Measurements from ENCODE around the gene SIT1. TPM values are rescaled to one million over a fixed set of nuclear protein-coding genes. Genes with fewer than 3 reads are reported as not detected.

SIT1 gene
- total RNA-seq, 2 donors from 2014 or later = 0.24 to 0.56 TPM

Small RNA genes lying within 50 kb of the gene (microRNA-seq; reads per million reads assigned to microRNA genes)
- 1.0 to 2.9 reads per million in 2 donors for gene MIR4667 (ENCODE audit: borderline microRNAs expressed in 2 of 2)

Other genes starting within 250 kb of the SIT1 start
- gene RUSC2, start 160.8 kb downstream of the SIT1 start, total RNA-seq = 10 to 100 TPM; 53.5 to 64.2 TPM
- 10 to 100 TPM; 50.8 to 61.1 TPM for gene TESK1, start 45.7 kb downstream of the SIT1 start, total RNA-seq
- 1 to 10 TPM; 2.8 to 4.2 TPM for gene CD72, start 32.5 kb downstream of the SIT1 start, total RNA-seq
- gene RMRP, start 7.1 kb upstream of the SIT1 start, total RNA-seq = over 10,000 TPM; 18,238 to 21,166 TPM
- gene CCDC107, start 7.4 kb upstream of the SIT1 start, total RNA-seq = 10 to 100 TPM; 54.6 to 60.3 TPM
- gene ARHGEF39, start 14.3 kb upstream of the SIT1 start, total RNA-seq = under 1 TPM; 0.29 to 0.46 TPM
- 1 to 10 TPM in 1 of 2 donors, not detected in 1; 1.2 TPM for gene CA9, start 23.0 kb upstream of the SIT1 start, total RNA-seq
- 1,000 to 10,000 TPM; 2,096 to 3,529 TPM for gene TPM2, start 39.0 kb upstream of the SIT1 start, total RNA-seq
- gene TLN1, start 81.3 kb upstream of the SIT1 start, total RNA-seq = 100 to 1,000 TPM; 816 to 836 TPM
- 10 to 100 TPM; 41.7 to 53.0 TPM for gene CREB3, start 81.7 kb upstream of the SIT1 start, total RNA-seq
- gene GBA2, start 98.3 kb upstream of the SIT1 start, total RNA-seq = 10 to 100 TPM; 50.1 to 57.7 TPM
- gene RGP1, start 98.4 kb upstream of the SIT1 start, total RNA-seq = 10 to 100 TPM; 27.8 to 29.5 TPM
- 1 to 10 TPM in 1 of 2 donors, not detected in 1; 1.7 TPM for gene MSMP, start 103.3 kb upstream of the SIT1 start, total RNA-seq
- gene NPR2, start 140.7 kb upstream of the SIT1 start, total RNA-seq = 10 to 100 TPM; 27.4 to 47.1 TPM
- 1 to 10 TPM in 1 of 2 donors, under 1 TPM in 1; 0.76 to 3.1 TPM for gene SPAG8, start 161.3 kb upstream of the SIT1 start, total RNA-seq
- gene HINT2, start 164.1 kb upstream of the SIT1 start, total RNA-seq = 10 to 100 TPM; 20.0 to 26.8 TPM
- not detected for gene FAM221B, start 177.8 kb upstream of the SIT1 start, total RNA-seq
- gene TMEM8B, start 178.3 kb upstream of the SIT1 start, total RNA-seq = 10 to 100 TPM; 16.1 to 18.5 TPM
- gene OR13J1, start 219.5 kb upstream of the SIT1 start, total RNA-seq = not detected